HepG2 (cell line): Measurements from ENCODE around the gene ANKRD12. TPM values are rescaled to one million over a fixed set of nuclear protein-coding genes. Genes with fewer than 3 reads are reported as not detected.

Source experiments
- BRD4 ChIP-seq: sonication (generic); formaldehyde crosslinking; IDR thresholded peaks from 2 replicates; pipeline ENCODE4 v1.4.0; 2020; ENCODE audit warnings: missing genetic modification reagents
- CREBL2 ChIP-seq: sonication (generic); formaldehyde crosslinking; IDR thresholded peaks from 2 replicates; pipeline ENCODE4 v1.8.1; 2023; ENCODE audit warnings: missing genetic modification reagents, mild to moderate bottlenecking, borderline replicate concordance
- CSRNP2 ChIP-seq: sonication (generic); formaldehyde crosslinking; conservative IDR thresholded peaks from 2 replicates; pipeline ENCODE4 v1.8.0; 2022; ENCODE audit warnings: low read depth, missing genetic modification reagents
- IKZF1 ChIP-seq: fragments of 450-650 bp; IDR thresholded peaks from 2 replicates; pipeline ENCODE4 v1.7.1; 2016
- JDP2 ChIP-seq: sonication (generic); formaldehyde crosslinking; IDR thresholded peaks from 2 replicates; pipeline ENCODE4 v1.8.1; 2022; ENCODE audit warnings: missing genetic modification reagents, borderline replicate concordance
- KAT8 ChIP-seq: IDR thresholded peaks from 2 replicates; pipeline ENCODE4 v1.6.1; 2016; ENCODE audit warnings: missing genetic modification reagents, missing compliant biosample characterization
- MTF1 ChIP-seq: sonication (generic); formaldehyde crosslinking; IDR thresholded peaks from 2 replicates; pipeline ENCODE4 v1.5.0; 2020; ENCODE audit warnings: missing genetic modification reagents
- RNF219 ChIP-seq: sonication (generic); formaldehyde crosslinking; IDR thresholded peaks from 2 replicates; pipeline ENCODE4 v1.5.0; 2020; ENCODE audit warnings: mild to moderate bottlenecking, missing genetic modification reagents
- SMARCE1 ChIP-seq: fragments of 450-650 bp; IDR thresholded peaks from 2 replicates; pipeline ENCODE4 v1.6.1; 2017; ENCODE audit warnings: borderline replicate concordance
- ZGPAT ChIP-seq: IDR thresholded peaks from 2 replicates; pipeline ENCODE4 v1.6.1; 2016; ENCODE audit warnings: mild to moderate bottlenecking
- ZKSCAN8 ChIP-seq: IDR thresholded peaks from 2 replicates; pipeline ENCODE4 v1.6.1; 2016; ENCODE audit warnings: borderline replicate concordance, missing genetic modification reagents, missing compliant biosample characterization
- ZNF646 ChIP-seq: sonication (generic); formaldehyde crosslinking; IDR thresholded peaks from 2 replicates; pipeline ENCODE4 v1.9.0; 2021; ENCODE audit warnings: mild to moderate bottlenecking, missing genetic modification reagents
- ZNF781 ChIP-seq: sonication (generic); formaldehyde crosslinking; IDR thresholded peaks from 2 replicates; pipeline ENCODE4 v1.5.1; 2020; ENCODE audit warnings: borderline replicate concordance, mild to moderate bottlenecking, missing genetic modification reagents; ENCODE audit errors: not compliant biosample characterization
- polyA plus RNA-seq, 8 experiments: library from polyadenylated mRNA; depleted of rRNA in 3 of 8; stranded (reverse) in 7 of 8; unstranded in 1 of 8; fragments of >200 nt; fragmentation: Illumina TruSeq in 4 of 8; extraction: Trizol in 4 of 8; gene quantifications; 2 replicates each; pipeline versions ENCODE4 v1.2.1 to v1.2.3, GENCODE V29; 2011 to 2016; ENCODE audit warnings: low read depth in 4 of 8, missing spikeins in 1 of 8, mixed read lengths in 1 of 8; ENCODE audit not compliant: insufficient read depth in 1 of 8
- total RNA-seq, 5 experiments: library from RNA; depleted of rRNA; stranded (reverse); fragments of >200 nt; fragmentation: Illumina TruSeq; extraction: Trizol; gene quantifications; 2 replicates each; pipeline ENCODE4 v1.2.3, GENCODE V29; 2016; ENCODE audit warnings: low read depth in 1 of 5
- TF ChIP-seq, protein P1 (sequence below): sonication (generic); formaldehyde crosslinking; IDR thresholded peaks from 2 replicates; pipeline ENCODE4 v1.4.0; 2020; ENCODE audit warnings: missing genetic modification reagents

Gene ANKRD12
- total and polyA plus RNA-seq, 2 of the 13 experiments (the other 11 are each of a cell fraction or from before 2014, with no cell fraction given) = 6.0 to 23.2 TPM

GRCh38 chr18:9334973-9335696 is 198.6 kb downstream of the ANKRD12 start (continued):
- TF ChIP-seq RNF219 (no peak), BRD4 (CRISPR knock-in tag) (0 out of 2 replicates have a peak, but pooled peaks have one; percentile 27), KAT8 (CRISPR knock-in tag) (no peak), CREBL2 (CRISPR knock-in tag) (no peak), ZKSCAN8 (CRISPR knock-in tag) (no peak), ZNF646 (CRISPR knock-in tag) (no peak), ZGPAT (CRISPR knock-in tag) (no peak), MTF1 (no peak), SMARCE1 (no peak), ZNF781 (no peak), IKZF1 (no peak), CSRNP2 (CRISPR knock-in tag) (no peak), JDP2 (CRISPR knock-in tag) (no peak)
- TF ChIP-seq, protein P1, sequence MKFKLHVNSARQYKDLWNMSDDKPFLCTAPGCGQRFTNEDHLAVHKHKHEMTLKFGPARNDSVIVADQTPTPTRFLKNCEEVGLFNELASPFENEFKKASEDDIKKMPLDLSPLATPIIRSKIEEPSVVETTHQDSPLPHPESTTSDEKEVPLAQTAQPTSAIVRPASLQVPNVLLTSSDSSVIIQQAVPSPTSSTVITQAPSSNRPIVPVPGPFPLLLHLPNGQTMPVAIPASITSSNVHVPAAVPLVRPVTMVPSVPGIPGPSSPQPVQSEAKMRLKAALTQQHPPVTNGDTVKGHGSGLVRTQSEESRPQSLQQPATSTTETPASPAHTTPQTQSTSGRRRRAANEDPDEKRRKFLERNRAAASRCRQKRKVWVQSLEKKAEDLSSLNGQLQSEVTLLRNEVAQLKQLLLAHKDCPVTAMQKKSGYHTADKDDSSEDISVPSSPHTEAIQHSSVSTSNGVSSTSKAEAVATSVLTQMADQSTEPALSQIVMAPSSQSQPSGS (CRISPR knock-in tag) = no peak
